ENCODE results near the gene TSPOAP1.

DNA sequence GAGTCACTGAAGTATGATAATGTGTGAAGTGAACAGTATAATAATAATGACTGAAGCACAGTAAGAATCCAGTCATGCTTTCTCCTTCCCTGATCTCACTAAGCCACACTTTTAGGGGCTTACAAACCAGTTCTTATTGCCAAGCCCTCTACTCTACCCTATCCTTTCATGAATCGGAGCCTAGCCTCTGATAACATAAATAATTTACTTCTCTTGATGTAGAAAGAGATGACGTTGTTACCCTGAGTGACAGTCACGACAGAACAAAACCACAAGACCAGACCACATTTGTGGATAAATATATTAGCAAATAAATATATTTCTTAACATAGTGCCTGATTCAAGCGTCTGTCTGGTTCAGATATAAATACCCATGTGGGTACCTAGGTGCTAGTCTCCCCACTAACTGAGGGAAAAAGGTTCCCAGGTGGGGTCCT, 24.8 kb upstream of the TSPOAP1 start:
- TF ChIP-seq EP300 (IDR thresholded peaks at IDR 0.05; ENCODE audit: borderline replicate concordance in 1 of 2, low read depth in 1 of 2, low read length in 1 of 2) (no peak), MXI1 (IDR thresholded peaks at IDR 0.05; ENCODE audit: low read depth, low read length) (no peak)
- TF ChIP-seq, protein P1, sequence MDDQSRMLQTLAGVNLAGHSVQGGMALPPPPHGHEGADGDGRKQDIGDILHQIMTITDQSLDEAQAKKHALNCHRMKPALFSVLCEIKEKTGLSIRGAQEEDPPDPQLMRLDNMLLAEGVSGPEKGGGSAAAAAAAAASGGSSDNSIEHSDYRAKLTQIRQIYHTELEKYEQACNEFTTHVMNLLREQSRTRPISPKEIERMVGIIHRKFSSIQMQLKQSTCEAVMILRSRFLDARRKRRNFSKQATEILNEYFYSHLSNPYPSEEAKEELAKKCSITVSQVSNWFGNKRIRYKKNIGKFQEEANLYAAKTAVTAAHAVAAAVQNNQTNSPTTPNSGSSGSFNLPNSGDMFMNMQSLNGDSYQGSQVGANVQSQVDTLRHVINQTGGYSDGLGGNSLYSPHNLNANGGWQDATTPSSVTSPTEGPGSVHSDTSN (IDR thresholded peaks at IDR 0.05): no peak
- TF ChIP-seq, protein P2, sequence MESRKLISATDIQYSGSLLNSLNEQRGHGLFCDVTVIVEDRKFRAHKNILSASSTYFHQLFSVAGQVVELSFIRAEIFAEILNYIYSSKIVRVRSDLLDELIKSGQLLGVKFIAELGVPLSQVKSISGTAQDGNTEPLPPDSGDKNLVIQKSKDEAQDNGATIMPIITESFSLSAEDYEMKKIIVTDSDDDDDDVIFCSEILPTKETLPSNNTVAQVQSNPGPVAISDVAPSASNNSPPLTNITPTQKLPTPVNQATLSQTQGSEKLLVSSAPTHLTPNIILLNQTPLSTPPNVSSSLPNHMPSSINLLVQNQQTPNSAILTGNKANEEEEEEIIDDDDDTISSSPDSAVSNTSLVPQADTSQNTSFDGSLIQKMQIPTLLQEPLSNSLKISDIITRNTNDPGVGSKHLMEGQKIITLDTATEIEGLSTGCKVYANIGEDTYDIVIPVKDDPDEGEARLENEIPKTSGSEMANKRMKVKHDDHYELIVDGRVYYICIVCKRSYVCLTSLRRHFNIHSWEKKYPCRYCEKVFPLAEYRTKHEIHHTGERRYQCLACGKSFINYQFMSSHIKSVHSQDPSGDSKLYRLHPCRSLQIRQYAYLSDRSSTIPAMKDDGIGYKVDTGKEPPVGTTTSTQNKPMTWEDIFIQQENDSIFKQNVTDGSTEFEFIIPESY (IDR thresholded peaks at IDR 0.05; ENCODE audit: borderline replicate concordance, low read depth): no peak
- TF ChIP-seq, protein P3, sequence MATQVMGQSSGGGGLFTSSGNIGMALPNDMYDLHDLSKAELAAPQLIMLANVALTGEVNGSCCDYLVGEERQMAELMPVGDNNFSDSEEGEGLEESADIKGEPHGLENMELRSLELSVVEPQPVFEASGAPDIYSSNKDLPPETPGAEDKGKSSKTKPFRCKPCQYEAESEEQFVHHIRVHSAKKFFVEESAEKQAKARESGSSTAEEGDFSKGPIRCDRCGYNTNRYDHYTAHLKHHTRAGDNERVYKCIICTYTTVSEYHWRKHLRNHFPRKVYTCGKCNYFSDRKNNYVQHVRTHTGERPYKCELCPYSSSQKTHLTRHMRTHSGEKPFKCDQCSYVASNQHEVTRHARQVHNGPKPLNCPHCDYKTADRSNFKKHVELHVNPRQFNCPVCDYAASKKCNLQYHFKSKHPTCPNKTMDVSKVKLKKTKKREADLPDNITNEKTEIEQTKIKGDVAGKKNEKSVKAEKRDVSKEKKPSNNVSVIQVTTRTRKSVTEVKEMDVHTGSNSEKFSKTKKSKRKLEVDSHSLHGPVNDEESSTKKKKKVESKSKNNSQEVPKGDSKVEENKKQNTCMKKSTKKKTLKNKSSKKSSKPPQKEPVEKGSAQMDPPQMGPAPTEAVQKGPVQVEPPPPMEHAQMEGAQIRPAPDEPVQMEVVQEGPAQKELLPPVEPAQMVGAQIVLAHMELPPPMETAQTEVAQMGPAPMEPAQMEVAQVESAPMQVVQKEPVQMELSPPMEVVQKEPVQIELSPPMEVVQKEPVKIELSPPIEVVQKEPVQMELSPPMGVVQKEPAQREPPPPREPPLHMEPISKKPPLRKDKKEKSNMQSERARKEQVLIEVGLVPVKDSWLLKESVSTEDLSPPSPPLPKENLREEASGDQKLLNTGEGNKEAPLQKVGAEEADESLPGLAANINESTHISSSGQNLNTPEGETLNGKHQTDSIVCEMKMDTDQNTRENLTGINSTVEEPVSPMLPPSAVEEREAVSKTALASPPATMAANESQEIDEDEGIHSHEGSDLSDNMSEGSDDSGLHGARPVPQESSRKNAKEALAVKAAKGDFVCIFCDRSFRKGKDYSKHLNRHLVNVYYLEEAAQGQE (IDR thresholded peaks at IDR 0.05; ENCODE audit: low read depth, low read length): no peak

All from SK-N-SH (cell line).